HG02678 (cell line): ENCODE data around the gene CACUL1.
"Not testable (repeated sequence)": the region's sequence is repeated elsewhere in the genome, so short reads cannot be mapped to it uniquely, and the experiment has no call there.

Experiments used
- ATAC-seq: cut with Tn5 transposase; IDR thresholded peaks from one replicate; pipeline ENCODE4 v1.9.1; 2021; ENCODE audit warnings: mild to moderate bottlenecking, moderate library complexity; ENCODE audit not compliant: unreplicated experiment

Gene CACUL1

GRCh38 chr10:118769898-118770600 lies 15.3 kb upstream of the CACUL1 start:
- no peak for ATAC-seq

- ATAC-seq: no peak
Observed at GRCh38 chr10:118768041-118768919, 13.5 kb upstream of the CACUL1 start.

GRCh38 chr10:118767297-118768040 lies 12.7 kb upstream of the CACUL1 start:
- ATAC-seq: no peak

GRCh38 chr10:118764195-118764594 lies 9.4 kb upstream of the CACUL1 start:
- no peak for ATAC-seq

- ATAC-seq: no peak
Observed at GRCh38 chr10:118763202-118763988, 8.6 kb upstream of the CACUL1 start.

GRCh38 chr10:118760265-118760664 lies 5.5 kb upstream of the CACUL1 start:
- ATAC-seq: no peak

GRCh38 chr10:118758449-118758848 lies 3.7 kb upstream of the CACUL1 start:
- ATAC-seq: no peak

GRCh38 chr10:118754229-118754555 lies 578 bp downstream of the CACUL1 start:
- peak; percentile 7 for ATAC-seq

- ATAC-seq: peak; percentile 7
Observed at GRCh38 chr10:118753331-118754228, 1.2 kb downstream of the CACUL1 start.

GRCh38 chr10:118752409-118752808 lies 2.4 kb downstream of the CACUL1 start:
- no peak for ATAC-seq

- no peak for ATAC-seq
Observed at GRCh38 chr10:118751265-118751664, 3.5 kb downstream of the CACUL1 start.

- ATAC-seq: no peak
Observed at GRCh38 chr10:118748041-118748440, 6.7 kb downstream of the CACUL1 start.

- ATAC-seq: no peak
Observed at GRCh38 chr10:118746246-118746645, 8.5 kb downstream of the CACUL1 start.

GRCh38 chr10:118745056-118745455 lies 9.7 kb downstream of the CACUL1 start:
- no peak for ATAC-seq

- not testable (repeated sequence) for ATAC-seq
Observed at GRCh38 chr10:118744346-118744918, 10.3 kb downstream of the CACUL1 start.

- ATAC-seq: no peak
Observed at GRCh38 chr10:118742782-118743181, 12.0 kb downstream of the CACUL1 start.

- ATAC-seq: no peak
Observed at GRCh38 chr10:118742032-118742431, 12.7 kb downstream of the CACUL1 start.

- no peak for ATAC-seq
Observed at GRCh38 chr10:118738406-118738805, 16.4 kb downstream of the CACUL1 start.

- ATAC-seq: no peak
Observed at GRCh38 chr10:118737603-118738302, 17.0 kb downstream of the CACUL1 start.
